ENCODE measurements around the gene FAM184A.

DNA sequence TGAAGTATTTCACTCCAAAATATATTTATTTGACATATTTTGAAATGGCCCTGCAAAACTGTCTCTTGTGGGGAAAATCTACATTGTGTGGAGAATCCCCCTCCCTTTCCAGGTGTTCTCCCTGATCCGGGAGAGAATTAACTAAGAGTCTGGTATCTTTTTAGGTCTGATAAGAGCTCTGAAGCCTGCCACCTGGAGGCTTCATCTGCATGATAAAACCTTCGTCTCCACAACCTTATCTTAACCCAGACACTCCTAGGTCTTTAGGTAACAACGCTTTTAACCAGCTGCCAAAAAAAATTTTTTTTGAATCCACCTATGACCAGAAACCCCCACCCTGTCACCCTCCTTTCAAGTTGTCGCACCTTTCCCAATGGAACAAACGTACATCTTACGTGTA is 43.0 kb downstream of the FAM184A start:
- TF ChIP-seq, protein P1, sequence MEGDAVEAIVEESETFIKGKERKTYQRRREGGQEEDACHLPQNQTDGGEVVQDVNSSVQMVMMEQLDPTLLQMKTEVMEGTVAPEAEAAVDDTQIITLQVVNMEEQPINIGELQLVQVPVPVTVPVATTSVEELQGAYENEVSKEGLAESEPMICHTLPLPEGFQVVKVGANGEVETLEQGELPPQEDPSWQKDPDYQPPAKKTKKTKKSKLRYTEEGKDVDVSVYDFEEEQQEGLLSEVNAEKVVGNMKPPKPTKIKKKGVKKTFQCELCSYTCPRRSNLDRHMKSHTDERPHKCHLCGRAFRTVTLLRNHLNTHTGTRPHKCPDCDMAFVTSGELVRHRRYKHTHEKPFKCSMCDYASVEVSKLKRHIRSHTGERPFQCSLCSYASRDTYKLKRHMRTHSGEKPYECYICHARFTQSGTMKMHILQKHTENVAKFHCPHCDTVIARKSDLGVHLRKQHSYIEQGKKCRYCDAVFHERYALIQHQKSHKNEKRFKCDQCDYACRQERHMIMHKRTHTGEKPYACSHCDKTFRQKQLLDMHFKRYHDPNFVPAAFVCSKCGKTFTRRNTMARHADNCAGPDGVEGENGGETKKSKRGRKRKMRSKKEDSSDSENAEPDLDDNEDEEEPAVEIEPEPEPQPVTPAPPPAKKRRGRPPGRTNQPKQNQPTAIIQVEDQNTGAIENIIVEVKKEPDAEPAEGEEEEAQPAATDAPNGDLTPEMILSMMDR (IDR thresholded peaks at IDR 0.05), result no peak
- TF ChIP-seq EZH2 (IDR thresholded peaks at IDR 0.05) (no peak), EZH2phosphoT487 (IDR thresholded peaks at IDR 0.05) (no peak)

All from neural progenitor cell (in vitro differentiated cells).